Ectodermal cell (in vitro differentiated cells): ENCODE measurements around the gene SPTLC3. TPM values are rescaled to one million over a fixed set of nuclear protein-coding genes. Genes with fewer than 3 reads are reported as not detected.

Source experiments
- H3K27ac ChIP-seq: 2 replicates; pipeline ENCODE4 v1.7.0; 2013; ENCODE audit warnings: mild to moderate bottlenecking, low read depth, low read length; ENCODE audit not compliant: insufficient read depth, poor library complexity, severe bottlenecking
- H3K27me3 ChIP-seq: 2 replicates; pipeline ENCODE4 v1.7.0; 2013; ENCODE audit warnings: mild to moderate bottlenecking, low read length; ENCODE audit not compliant: insufficient read depth, control insufficient read depth, poor library complexity, severe bottlenecking
- H3K36me3 ChIP-seq: one replicate; pipeline ENCODE4 v1.7.0; 2013; ENCODE audit warnings: low read length; ENCODE audit not compliant: control insufficient read depth, insufficient read depth
- H3K4me1 ChIP-seq: one replicate; pipeline ENCODE4 v1.7.0; 2013; ENCODE audit warnings: low read length; ENCODE audit not compliant: control insufficient read depth, insufficient read depth
- H3K4me3 ChIP-seq: 2 replicates; pipeline ENCODE4 v1.7.0; 2013; ENCODE audit warnings: low read depth, low read length, control low read depth; ENCODE audit not compliant: insufficient read depth
- H3K9me3 ChIP-seq: 2 replicates; pipeline ENCODE4 v1.7.0; 2013; ENCODE audit warnings: mild to moderate bottlenecking, low read length, moderate library complexity; ENCODE audit not compliant: control insufficient read depth
- WGBS, 2 experiments: methylation state at CpG; one replicate each; pipeline ENCODE4 v1.1.7; 2013; ENCODE audit warnings: missing lambda C conversion rate in 2 of 2; 5-methylcytosine and 5-hydroxymethylcytosine counted together
- polyA plus RNA-seq, 4 experiments: library from polyadenylated mRNA; stranded (reverse); fragments of 50-300 nt; gene quantifications; one replicate each; pipeline ENCODE4 v1.2.3, GENCODE V29; 2013

The SPTLC3 gene
- polyA plus RNA-seq (2013, experiment 1 of 4), result 4.8 TPM
- 2.2 TPM for polyA plus RNA-seq (2013, experiment 2 of 4)
- 1.4 TPM for polyA plus RNA-seq (2013, experiment 3 of 4)
- 2.0 TPM for polyA plus RNA-seq (2013, experiment 4 of 4)

DNA sequence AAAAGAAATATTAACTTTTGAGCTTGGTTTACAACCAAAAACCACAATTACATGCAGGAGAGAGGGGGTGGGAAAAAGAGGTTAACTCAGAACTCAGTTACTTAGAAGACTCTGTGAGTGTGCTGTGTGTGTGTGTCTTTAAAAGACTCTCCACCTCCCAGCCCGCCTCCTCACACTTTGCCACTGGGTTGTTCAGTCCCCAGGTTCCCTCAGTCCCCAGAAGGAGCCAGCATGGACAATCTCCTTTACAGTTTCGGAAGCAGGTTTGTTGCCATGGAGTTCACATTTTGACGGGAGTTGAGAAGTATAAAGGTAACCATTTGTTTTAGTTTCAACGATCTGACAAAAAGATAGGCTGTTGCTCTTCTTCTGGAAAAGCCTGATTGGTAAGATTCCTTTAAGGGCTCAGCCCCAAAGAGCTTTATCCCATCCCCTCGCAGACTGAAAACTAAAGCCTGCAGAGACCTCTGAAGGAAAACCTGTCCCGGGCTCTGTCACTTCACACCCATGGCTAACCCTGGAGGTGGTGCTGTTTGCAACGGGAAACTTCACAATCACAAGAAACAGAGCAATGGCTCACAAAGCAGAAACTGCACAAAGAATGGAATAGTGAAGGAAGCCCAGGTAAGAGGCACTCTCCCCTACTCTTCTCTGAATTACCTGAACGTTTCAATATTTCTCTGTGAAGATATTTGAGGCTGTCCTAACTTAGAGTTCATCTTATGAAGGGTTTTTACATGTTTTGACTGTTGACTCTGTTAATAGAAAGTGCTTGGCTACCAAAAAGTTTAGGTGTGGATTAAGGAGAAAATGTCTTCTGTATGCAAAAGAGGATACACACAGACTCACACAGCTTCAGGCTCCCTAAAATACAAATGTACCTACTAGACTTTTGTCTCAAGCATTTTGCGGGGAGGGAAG is at the start of gene SPTLC3:
Gene SPTLC3 (plus strand): TSS at position 212 of the 921 bp plus-strand sequence. CDS start 296 bp downstream, at position 508.
- peaks cover 28% of the 10 kb centered on the region for H3K4me1 ChIP-seq
- WGBS, 2 experiments, result 48 to 51% methylated on average over 8 to 9 of the region's 9 CpGs
- H3K27me3 ChIP-seq, result no peaks in the 10 kb centered on the region
- H3K27ac ChIP-seq, result no peak within 1 kb of the TSS
- H3K4me3 ChIP-seq, result no peak within 1 kb of the TSS
- H3K36me3 ChIP-seq, result no peaks in the 10 kb centered on the region
- no peaks in the 10 kb centered on the region for H3K9me3 ChIP-seq

DNA sequence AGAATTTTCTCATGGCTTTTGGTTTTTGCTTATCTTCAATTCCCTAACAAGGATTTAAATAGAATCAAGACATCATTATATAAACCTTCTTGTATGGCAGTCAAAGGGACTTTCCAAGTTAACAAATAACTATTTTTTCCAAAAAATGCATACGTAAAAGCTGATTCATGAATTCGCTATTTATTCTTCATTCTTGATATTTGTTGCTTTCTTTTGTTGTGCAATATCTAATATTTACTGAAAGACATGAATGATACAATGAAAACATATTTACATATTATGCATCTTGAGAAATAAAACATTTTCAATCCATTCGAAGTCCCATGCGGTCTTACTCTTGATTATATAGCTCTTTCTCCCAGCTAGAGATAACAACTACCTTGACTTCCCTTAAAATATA is 47.0 kb upstream of the SPTLC3 start:
- Histone ChIP-seq H3K4me1 (peaks cover 6% of the 10 kb centered on the region), H3K4me3 (no peak overlapping the region), H3K27ac (no peak overlapping the region), H3K36me3 (no peaks in the 10 kb centered on the region), H3K9me3 (no peaks in the 10 kb centered on the region), H3K27me3 (no peaks in the 10 kb centered on the region)
- WGBS, 2 experiments, result 96 to 100% methylated on average over 4 of the region's 4 CpGs

DNA sequence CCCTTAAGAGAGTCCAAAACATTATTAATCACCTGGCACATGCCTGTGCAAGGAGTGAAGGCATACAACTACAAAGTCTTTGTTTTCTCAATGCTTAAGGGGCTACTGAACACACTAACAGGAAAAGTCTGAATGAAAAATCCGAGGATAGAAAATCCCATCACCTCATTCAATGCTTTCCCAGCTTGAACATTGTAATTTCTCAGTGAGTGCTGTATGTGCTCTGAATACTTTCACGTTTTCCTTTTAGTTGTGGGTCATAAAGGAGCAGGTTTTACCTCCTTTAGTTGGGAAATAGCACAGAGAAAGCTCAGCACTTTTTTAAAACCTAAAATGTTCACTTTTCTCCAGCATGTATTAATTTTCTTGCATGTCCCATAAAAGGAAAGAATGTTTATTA is 45.9 kb upstream of the SPTLC3 start:
- no peaks in the 10 kb centered on the region for H3K36me3 ChIP-seq
- 80 to 83% methylated on average over 1 to 2 of the region's 2 CpGs for WGBS, 2 experiments

DNA sequence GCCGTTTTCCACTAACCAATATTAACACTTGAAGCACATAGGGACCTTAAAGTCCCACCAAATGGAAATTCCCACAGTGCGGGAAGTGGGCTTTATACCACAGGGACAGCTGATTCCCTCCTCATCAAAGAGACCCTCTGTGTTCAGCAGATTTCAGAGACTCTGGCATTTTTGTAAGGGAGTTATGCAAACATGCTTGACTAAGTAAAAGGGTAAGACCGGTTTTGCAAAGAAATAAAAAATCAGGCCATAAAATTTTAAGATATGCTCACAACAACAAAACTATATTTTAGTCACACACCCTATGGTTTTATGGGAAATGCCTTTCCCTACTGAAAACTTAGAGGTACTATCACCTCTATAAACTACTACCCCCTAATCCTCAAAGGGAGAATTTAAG is 45.4 kb upstream of the SPTLC3 start:
- WGBS, 2 experiments, result 73 to 75% methylated on average over 3 of the region's 3 CpGs
- Histone ChIP-seq H3K9me3 (no peaks in the 10 kb centered on the region), H3K27ac (no peak overlapping the region), H3K4me3 (no peak overlapping the region), H3K27me3 (no peaks in the 10 kb centered on the region), H3K36me3 (no peaks in the 10 kb centered on the region), H3K4me1 (peaks cover 6% of the 10 kb centered on the region)

More for the DNA sequence above, 45.9 kb upstream of the SPTLC3 start:
- Histone ChIP-seq H3K4me3 (no peak overlapping the region), H3K27ac (no peak overlapping the region), H3K27me3 (no peaks in the 10 kb centered on the region), H3K9me3 (no peaks in the 10 kb centered on the region), H3K4me1 (peaks cover 6% of the 10 kb centered on the region)

DNA sequence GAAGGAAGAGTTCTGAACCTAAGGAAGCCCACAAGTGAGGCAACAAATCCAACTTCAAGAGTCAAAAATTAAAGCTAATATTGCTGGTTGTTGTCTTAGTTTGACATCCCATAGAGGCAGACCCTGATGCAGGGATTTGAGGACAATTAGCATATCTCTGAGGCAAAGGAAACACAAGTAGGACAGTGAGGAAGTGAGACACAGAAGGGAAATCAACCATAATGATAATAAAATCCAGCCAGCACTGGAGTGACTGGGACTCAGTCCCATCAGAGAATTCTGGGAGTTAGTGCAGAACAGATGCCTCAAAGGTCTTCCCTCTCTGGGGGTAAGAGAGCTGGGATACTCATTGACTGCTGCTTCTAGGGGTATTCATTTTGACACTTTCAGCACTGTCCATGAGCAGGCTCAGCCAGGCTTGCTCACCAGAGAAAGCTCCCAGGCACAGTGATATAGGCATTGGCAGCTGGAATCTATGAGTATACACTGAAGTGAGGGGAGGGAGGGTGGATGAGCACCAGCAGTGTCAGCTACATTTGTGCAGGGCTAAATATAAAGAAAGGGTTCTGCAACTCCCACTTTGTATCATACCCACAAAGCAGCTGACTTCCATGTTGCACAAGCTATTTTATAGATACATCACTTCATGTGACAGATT is 43.4 kb upstream of the SPTLC3 start:
- no peak overlapping the region for H3K27ac ChIP-seq
- H3K27me3 ChIP-seq, result no peaks in the 10 kb centered on the region
- no peak overlapping the region for H3K4me3 ChIP-seq
- no peaks in the 10 kb centered on the region for H3K36me3 ChIP-seq
- H3K9me3 ChIP-seq, result no peaks in the 10 kb centered on the region
- peaks cover 6% of the 10 kb centered on the region for H3K4me1 ChIP-seq

DNA sequence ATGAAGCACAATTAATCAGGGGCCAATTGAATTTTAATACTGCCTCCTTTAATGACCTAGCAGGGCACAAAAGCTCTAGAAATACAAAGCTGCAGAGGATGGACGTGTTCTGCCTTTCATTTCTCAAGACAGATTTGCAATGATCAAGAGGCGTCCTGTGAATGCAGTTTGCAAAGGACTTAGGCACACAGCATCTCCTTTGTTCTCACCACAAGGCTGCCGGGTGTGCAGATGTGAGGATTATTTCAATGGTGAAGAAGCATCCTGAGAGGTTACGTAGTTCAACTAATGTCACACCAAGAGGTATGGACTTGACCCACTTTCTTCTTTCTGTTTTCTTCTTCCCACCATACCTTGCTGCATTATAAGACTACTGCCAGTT is 42.9 kb upstream of the SPTLC3 start:
- Histone ChIP-seq H3K27ac (no peak overlapping the region), H3K36me3 (no peaks in the 10 kb centered on the region), H3K9me3 (no peaks in the 10 kb centered on the region), H3K4me3 (no peak overlapping the region), H3K27me3 (no peaks in the 10 kb centered on the region), H3K4me1 (peaks cover 6% of the 10 kb centered on the region)
- 57 to 64% methylated on average over 4 of the region's 4 CpGs for WGBS, 2 experiments

DNA sequence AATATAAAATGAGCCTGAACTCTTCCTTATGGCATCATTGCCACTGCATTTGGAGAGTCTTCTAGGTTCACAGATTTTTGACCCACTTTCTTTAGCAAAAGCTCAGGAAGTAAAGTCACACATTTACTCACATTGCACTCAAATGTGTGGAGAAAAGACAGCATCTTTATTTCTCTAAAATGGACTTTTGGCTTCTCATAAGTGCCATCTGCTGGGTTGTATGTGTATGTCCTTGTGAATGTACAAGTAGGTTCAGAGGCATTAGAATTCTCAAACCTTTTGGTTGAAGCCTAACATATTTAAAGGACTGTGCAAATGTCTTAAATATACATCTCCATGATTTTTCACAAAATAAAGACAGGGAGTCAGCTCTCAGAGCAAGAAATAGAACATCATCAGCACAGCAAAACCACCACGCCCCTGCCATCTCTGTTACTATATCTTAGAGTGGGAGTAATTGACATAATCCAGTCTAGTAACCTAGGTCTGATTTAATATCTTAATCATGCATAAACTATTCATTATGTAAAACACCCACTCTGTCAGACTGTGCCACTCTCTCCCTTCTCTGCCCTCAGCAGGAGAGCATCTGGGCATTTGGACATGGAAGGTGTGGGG is 42.2 kb upstream of the SPTLC3 start:
- WGBS, 2 experiments, result no CpG with 5 or more reads among the region's 1 CpG
- Histone ChIP-seq H3K4me3 (no peak overlapping the region), H3K4me1 (peaks cover 6% of the 10 kb centered on the region), H3K9me3 (no peaks in the 10 kb centered on the region), H3K27me3 (no peaks in the 10 kb centered on the region), H3K27ac (no peak overlapping the region), H3K36me3 (no peaks in the 10 kb centered on the region)

DNA sequence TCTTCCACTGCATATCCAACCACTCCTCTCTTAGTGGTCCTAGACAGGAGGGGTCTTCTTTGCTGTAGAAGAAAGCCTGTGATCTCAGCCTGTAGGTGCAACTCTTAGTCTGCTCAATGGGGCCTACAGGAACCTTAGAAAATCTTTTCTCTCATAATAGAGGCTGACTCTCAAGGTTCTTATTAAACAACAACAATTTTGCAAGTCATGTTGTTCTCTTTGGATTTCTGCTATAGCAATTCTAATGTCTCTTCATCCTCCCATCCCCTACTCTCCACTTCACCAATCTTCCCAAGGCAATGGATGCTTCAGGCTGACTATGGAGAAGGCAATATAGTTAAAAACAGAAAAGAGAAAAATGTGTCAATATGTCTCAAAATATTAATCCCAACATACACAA is 40.8 kb upstream of the SPTLC3 start:
- Histone ChIP-seq H3K27ac (no peak overlapping the region), H3K36me3 (no peaks in the 10 kb centered on the region), H3K4me1 (peaks cover 6% of the 10 kb centered on the region), H3K9me3 (no peaks in the 10 kb centered on the region), H3K27me3 (no peaks in the 10 kb centered on the region), H3K4me3 (no peak overlapping the region)

DNA sequence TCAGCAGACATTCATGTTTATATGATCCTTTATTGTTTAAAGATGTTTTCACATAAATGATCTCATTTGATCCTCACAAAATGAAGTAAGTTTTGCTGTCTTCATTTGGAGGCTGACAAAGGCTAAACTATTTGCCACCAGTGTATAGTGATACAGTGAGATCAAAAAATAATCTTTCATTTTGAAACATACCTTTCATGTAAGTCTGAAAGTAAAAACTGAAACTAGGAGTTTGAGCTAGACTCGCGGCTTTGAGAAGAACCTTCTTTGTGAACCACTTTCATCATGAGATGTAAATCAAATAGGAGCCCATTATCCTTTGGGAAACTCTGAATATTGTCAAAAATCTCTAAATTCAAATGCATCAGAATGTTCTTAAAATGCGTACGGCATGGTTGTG is 40.3 kb upstream of the SPTLC3 start:
- Histone ChIP-seq H3K9me3 (no peaks in the 10 kb centered on the region), H3K36me3 (no peaks in the 10 kb centered on the region), H3K27me3 (no peaks in the 10 kb centered on the region), H3K4me3 (no peak overlapping the region), H3K27ac (no peak overlapping the region), H3K4me1 (peaks cover 3% of the 10 kb centered on the region)
- WGBS, 2 experiments, result 96 to 100% methylated on average over 4 of the region's 4 CpGs

DNA sequence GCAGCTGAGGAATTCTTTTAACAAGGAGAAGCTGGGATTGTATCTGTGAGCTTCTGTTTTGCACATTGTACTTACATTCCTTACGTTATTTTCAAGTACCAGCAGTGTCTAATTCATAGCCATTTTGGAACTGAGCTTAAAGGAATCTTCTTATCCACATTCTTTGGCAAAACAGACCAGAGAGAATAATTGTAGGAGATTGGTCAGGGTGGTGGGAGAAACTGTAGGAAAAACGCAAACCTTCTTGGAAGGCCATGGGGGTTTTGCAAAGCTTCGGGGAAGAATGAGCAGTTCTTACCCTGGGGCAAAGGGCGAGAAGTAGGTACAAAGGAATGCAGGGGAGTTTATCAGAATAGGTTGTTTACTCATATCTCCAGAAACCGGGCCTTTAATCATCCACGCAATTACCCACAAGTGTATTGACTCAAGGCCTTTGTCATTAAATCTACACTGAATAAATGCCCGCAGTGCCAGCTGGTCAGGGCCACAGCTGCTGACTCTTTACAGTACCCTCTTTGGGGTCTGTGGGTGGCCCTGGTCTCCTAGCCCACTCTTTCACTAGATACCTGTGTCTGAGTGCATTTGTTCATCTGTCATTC is 39.6 kb upstream of the SPTLC3 start:
- Histone ChIP-seq H3K4me3 (no peak overlapping the region), H3K9me3 (no peaks in the 10 kb centered on the region), H3K27ac (no peak overlapping the region), H3K4me1 (no peaks in the 10 kb centered on the region), H3K27me3 (no peaks in the 10 kb centered on the region), H3K36me3 (no peaks in the 10 kb centered on the region)
- WGBS, 2 experiments, result 93 to 96% methylated on average over 6 to 7 of the region's 7 CpGs
